ENCODE measurements around the gene MAX.
A peak's percentile ranks its signal among the peaks of the same experiment; 100 is the strongest.

MAX gene

DNA sequence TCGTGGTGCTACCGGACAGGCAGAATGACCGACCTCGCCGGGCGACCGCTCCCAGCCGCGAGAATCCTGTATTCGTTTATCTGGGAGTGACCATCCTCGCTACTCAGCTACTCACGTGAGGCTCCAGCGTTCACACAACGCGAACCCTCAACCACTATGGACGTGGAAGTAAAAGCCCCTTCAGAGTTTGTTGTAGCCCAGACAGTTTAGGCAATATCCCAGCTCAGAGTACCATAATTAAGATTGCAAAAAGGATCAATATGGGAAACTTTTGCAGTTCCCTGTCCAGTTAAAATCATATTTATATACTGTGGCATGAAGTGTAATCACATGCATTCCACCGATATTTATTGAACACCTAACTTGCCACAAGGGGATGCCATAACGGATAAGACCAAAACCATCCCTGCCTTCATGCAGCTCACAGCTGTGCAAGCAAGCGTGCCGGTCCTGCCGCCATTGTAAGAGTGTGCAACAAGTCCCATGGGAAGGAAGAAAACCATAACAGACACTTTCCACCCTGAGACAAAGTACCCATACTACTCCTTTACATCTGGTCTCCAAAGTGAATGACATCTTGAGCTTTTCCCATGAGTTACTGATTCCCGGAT lies 938 bp upstream of the MAX start (continued):
- no peak for TF ChIP-seq ZNF202 (tag by site-specific recombination; IDR thresholded peaks at IDR 0.05; ENCODE audit: borderline replicate concordance)
- TF ChIP-seq TRIM28 (IDR thresholded peaks at IDR 0.05; ENCODE audit: borderline replicate concordance, low read length), result peak; percentile 73; the same call in 1 of the 2 replicates
- no peak for TF ChIP-seq ZNF585B (tag by site-specific recombination; IDR thresholded peaks at IDR 0.05)
- no peak for TF ChIP-seq ZNF791 (tag by site-specific recombination; IDR thresholded peaks at IDR 0.05)
- TF ChIP-seq, protein P1, sequence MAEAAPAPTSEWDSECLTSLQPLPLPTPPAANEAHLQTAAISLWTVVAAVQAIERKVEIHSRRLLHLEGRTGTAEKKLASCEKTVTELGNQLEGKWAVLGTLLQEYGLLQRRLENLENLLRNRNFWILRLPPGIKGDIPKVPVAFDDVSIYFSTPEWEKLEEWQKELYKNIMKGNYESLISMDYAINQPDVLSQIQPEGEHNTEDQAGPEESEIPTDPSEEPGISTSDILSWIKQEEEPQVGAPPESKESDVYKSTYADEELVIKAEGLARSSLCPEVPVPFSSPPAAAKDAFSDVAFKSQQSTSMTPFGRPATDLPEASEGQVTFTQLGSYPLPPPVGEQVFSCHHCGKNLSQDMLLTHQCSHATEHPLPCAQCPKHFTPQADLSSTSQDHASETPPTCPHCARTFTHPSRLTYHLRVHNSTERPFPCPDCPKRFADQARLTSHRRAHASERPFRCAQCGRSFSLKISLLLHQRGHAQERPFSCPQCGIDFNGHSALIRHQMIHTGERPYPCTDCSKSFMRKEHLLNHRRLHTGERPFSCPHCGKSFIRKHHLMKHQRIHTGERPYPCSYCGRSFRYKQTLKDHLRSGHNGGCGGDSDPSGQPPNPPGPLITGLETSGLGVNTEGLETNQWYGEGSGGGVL (tag by site-specific recombination; IDR thresholded peaks at IDR 0.05), result peak; percentile 18; the same call in 1 of the 2 replicates
- TF ChIP-seq ZNF785 (tag by site-specific recombination; IDR thresholded peaks at IDR 0.05), result no peak
- TF ChIP-seq, protein P2, sequence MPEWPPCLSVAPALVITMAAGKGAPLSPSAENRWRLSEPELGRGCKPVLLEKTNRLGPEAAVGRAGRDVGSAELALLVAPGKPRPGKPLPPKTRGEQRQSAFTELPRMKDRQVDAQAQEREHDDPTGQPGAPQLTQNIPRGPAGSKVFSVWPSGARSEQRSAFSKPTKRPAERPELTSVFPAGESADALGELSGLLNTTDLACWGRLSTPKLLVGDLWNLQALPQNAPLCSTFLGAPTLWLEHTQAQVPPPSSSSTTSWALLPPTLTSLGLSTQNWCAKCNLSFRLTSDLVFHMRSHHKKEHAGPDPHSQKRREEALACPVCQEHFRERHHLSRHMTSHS (tag by site-specific recombination; IDR thresholded peaks at IDR 0.05), result no peak
- TF ChIP-seq, protein P3, sequence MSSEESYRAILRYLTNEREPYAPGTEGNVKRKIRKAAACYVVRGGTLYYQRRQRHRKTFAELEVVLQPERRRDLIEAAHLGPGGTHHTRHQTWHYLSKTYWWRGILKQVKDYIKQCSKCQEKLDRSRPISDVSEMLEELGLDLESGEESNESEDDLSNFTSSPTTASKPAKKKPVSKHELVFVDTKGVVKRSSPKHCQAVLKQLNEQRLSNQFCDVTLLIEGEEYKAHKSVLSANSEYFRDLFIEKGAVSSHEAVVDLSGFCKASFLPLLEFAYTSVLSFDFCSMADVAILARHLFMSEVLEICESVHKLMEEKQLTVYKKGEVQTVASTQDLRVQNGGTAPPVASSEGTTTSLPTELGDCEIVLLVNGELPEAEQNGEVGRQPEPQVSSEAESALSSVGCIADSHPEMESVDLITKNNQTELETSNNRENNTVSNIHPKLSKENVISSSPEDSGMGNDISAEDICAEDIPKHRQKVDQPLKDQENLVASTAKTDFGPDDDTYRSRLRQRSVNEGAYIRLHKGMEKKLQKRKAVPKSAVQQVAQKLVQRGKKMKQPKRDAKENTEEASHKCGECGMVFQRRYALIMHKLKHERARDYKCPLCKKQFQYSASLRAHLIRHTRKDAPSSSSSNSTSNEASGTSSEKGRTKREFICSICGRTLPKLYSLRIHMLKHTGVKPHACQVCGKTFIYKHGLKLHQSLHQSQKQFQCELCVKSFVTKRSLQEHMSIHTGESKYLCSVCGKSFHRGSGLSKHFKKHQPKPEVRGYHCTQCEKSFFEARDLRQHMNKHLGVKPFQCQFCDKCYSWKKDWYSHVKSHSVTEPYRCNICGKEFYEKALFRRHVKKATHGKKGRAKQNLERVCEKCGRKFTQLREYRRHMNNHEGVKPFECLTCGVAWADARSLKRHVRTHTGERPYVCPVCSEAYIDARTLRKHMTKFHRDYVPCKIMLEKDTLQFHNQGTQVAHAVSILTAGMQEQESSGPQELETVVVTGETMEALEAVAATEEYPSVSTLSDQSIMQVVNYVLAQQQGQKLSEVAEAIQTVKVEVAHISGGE (tag by site-specific recombination; conservative IDR thresholded peaks at IDR 0.05; ENCODE audit: low read depth), result 0 out of 2 replicates have a peak, but pooled peaks have one; percentile 10
- TF ChIP-seq ZNF146 (tag by site-specific recombination; IDR thresholded peaks at IDR 0.05), result no peak
- no peak for TF ChIP-seq GLI2 (tag by site-specific recombination; IDR thresholded peaks at IDR 0.05; ENCODE audit: borderline replicate concordance, low read depth)
- TF ChIP-seq REPIN1 (tag by site-specific recombination; IDR thresholded peaks at IDR 0.05; ENCODE audit: low read depth), result no peak
- TF ChIP-seq ZNF558 (tag by site-specific recombination; IDR thresholded peaks at IDR 0.05), result no peak
- TF ChIP-seq, protein P4, sequence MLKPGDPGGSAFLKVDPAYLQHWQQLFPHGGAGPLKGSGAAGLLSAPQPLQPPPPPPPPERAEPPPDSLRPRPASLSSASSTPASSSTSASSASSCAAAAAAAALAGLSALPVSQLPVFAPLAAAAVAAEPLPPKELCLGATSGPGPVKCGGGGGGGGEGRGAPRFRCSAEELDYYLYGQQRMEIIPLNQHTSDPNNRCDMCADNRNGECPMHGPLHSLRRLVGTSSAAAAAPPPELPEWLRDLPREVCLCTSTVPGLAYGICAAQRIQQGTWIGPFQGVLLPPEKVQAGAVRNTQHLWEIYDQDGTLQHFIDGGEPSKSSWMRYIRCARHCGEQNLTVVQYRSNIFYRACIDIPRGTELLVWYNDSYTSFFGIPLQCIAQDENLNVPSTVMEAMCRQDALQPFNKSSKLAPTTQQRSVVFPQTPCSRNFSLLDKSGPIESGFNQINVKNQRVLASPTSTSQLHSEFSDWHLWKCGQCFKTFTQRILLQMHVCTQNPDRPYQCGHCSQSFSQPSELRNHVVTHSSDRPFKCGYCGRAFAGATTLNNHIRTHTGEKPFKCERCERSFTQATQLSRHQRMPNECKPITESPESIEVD (tag by site-specific recombination; IDR thresholded peaks at IDR 0.05), result no peak
- TF ChIP-seq ZNF76 (tag by site-specific recombination; IDR thresholded peaks at IDR 0.05; ENCODE audit: borderline replicate concordance, low read depth), result no peak
- TF ChIP-seq ZNF501 (tag by site-specific recombination; IDR thresholded peaks at IDR 0.05), result no peak
- TF ChIP-seq, protein P5, sequence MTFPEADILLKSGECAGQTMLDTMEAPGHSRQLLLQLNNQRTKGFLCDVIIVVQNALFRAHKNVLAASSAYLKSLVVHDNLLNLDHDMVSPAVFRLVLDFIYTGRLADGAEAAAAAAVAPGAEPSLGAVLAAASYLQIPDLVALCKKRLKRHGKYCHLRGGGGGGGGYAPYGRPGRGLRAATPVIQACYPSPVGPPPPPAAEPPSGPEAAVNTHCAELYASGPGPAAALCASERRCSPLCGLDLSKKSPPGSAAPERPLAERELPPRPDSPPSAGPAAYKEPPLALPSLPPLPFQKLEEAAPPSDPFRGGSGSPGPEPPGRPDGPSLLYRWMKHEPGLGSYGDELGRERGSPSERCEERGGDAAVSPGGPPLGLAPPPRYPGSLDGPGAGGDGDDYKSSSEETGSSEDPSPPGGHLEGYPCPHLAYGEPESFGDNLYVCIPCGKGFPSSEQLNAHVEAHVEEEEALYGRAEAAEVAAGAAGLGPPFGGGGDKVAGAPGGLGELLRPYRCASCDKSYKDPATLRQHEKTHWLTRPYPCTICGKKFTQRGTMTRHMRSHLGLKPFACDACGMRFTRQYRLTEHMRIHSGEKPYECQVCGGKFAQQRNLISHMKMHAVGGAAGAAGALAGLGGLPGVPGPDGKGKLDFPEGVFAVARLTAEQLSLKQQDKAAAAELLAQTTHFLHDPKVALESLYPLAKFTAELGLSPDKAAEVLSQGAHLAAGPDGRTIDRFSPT (tag by site-specific recombination; IDR thresholded peaks at IDR 0.05), result no peak
- no peak for TF ChIP-seq WT1 (tag by site-specific recombination; IDR thresholded peaks at IDR 0.05)
- no peak for TF ChIP-seq ZNF768 (tag by site-specific recombination; IDR thresholded peaks at IDR 0.05)
- TF ChIP-seq, protein P6, sequence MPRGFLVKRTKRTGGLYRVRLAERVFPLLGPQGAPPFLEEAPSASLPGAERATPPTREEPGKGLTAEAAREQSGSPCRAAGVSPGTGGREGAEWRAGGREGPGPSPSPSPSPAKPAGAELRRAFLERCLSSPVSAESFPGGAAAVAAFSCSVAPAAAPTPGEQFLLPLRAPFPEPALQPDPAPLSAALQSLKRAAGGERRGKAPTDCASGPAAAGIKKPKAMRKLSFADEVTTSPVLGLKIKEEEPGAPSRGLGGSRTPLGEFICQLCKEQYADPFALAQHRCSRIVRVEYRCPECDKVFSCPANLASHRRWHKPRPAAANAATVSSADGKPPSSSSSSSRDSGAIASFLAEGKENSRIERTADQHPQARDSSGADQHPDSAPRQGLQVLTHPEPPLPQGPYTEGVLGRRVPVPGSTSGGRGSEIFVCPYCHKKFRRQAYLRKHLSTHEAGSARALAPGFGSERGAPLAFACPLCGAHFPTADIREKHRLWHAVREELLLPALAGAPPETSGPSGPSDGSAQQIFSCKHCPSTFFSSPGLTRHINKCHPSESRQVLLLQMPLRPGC (tag by site-specific recombination; IDR thresholded peaks at IDR 0.05), result no peak
- TF ChIP-seq ZNF37A (tag by site-specific recombination; IDR thresholded peaks at IDR 0.05), result no peak
- no peak for TF ChIP-seq ZNF701 (tag by site-specific recombination; IDR thresholded peaks at IDR 0.05)
- 0 out of 2 replicates have a peak, but pooled peaks have one; percentile 11 for TF ChIP-seq OSR2 (tag by site-specific recombination; IDR thresholded peaks at IDR 0.05)
- TF ChIP-seq, protein P7, sequence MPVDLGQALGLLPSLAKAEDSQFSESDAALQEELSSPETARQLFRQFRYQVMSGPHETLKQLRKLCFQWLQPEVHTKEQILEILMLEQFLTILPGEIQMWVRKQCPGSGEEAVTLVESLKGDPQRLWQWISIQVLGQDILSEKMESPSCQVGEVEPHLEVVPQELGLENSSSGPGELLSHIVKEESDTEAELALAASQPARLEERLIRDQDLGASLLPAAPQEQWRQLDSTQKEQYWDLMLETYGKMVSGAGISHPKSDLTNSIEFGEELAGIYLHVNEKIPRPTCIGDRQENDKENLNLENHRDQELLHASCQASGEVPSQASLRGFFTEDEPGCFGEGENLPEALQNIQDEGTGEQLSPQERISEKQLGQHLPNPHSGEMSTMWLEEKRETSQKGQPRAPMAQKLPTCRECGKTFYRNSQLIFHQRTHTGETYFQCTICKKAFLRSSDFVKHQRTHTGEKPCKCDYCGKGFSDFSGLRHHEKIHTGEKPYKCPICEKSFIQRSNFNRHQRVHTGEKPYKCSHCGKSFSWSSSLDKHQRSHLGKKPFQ (tag by site-specific recombination; IDR thresholded peaks at IDR 0.05), result no peak; the same call in 1 of the 2 replicates
- no peak for TF ChIP-seq ZNF670 (tag by site-specific recombination; IDR thresholded peaks at IDR 0.05; ENCODE audit: low read depth)
- no peak for TF ChIP-seq GFI1B (tag by site-specific recombination; IDR thresholded peaks at IDR 0.05)
- no peak for TF ChIP-seq ZNF747 (tag by site-specific recombination; IDR thresholded peaks at IDR 0.05)
- no peak for TF ChIP-seq ZNF560 (tag by site-specific recombination; IDR thresholded peaks at IDR 0.05; ENCODE audit: borderline replicate concordance)
